SHP77 treated with DMSO at 0.1 percent for 48 hours (cell line): ENCODE data around the gene CLASRP.
A peak's percentile ranks its signal among the peaks of the same experiment; 100 is the strongest.
"Not testable (repeated sequence)": the region's sequence is repeated elsewhere in the genome, so short reads cannot be mapped to it uniquely, and the experiment has no call there.

ENCODE experiments used
- DNase-seq: peaks from one replicate; lab custom pipeline; 2025; lab: John Stamatoyannopoulos, UW

The CLASRP gene

GRCh38 chr19:45102481-45102880 is 63.6 kb downstream of the CLASRP start:
- DNase-seq, result no peak

GRCh38 chr19:45103156-45103507 is 64.3 kb downstream of the CLASRP start:
- no peak for DNase-seq

- DNase-seq, result no peak
Observed at GRCh38 chr19:45103508-45104319, 64.9 kb downstream of the CLASRP start.

GRCh38 chr19:45104658-45105349 is 66.0 kb downstream of the CLASRP start:
- no peak for DNase-seq

- DNase-seq, result not testable (repeated sequence)
Observed at GRCh38 chr19:45106363-45106762, 67.5 kb downstream of the CLASRP start.

- DNase-seq, result no peak
Observed at GRCh38 chr19:45107621-45108150, 68.8 kb downstream of the CLASRP start.

- DNase-seq, result no peak
Observed at GRCh38 chr19:45110851-45111266, 72.0 kb downstream of the CLASRP start.

GRCh38 chr19:45112111-45112827 is 73.4 kb downstream of the CLASRP start:
- no peak for DNase-seq

- DNase-seq, result peak; percentile 77
Observed at GRCh38 chr19:45113628-45114027, 74.8 kb downstream of the CLASRP start.

- DNase-seq, result no peak
Observed at GRCh38 chr19:45114116-45114515, 75.3 kb downstream of the CLASRP start.

- peak; percentile 66 for DNase-seq
Observed at GRCh38 chr19:45115809-45116615, 77.2 kb downstream of the CLASRP start.

- DNase-seq, result peak; percentile 69
Observed at GRCh38 chr19:45117167-45117594, 78.3 kb downstream of the CLASRP start.

- peak; percentile 58 for DNase-seq
Observed at GRCh38 chr19:45117671-45118070, 78.8 kb downstream of the CLASRP start.

- no peak for DNase-seq
Observed at GRCh38 chr19:45118106-45118505, 79.3 kb downstream of the CLASRP start.

GRCh38 chr19:45118591-45119355 is 79.9 kb downstream of the CLASRP start:
- peak; percentile 29 for DNase-seq

- DNase-seq, result no peak
Observed at GRCh38 chr19:45119582-45119981, 80.7 kb downstream of the CLASRP start.
